COLO829 (cell line): ENCODE data around the gene ADSS2.
A peak's percentile ranks its signal among the peaks of the same experiment; 100 is the strongest.

Experiments used
- DNase-seq: peaks from one replicate; pipeline ENCODE4 v3.0.0; 2012; ENCODE audit warnings: low spot score

ADSS2 gene

GRCh38 chr1:244445320-244446181, 6.2 kb downstream of the ADSS2 start:
- peak; percentile 96 for DNase-seq

DNA sequence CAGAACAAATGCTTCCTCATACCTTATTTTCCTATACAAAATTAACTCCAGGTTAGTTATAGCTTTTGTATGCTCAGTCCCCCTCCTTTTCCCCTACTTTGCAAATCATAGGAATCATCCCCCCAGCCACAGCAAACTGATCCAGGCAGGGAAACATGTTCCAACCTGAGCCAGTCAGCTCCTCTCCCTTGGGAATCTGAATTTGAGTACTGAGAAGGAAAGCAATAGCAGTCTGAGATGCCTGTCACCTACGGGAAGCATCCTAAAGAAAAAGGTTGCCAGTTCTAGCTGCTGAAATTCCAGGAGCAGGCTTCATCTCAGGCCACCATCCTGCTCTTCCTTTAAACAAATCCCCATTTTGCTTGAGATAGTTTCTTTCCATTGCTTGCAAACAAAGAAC, 6.9 kb downstream of the ADSS2 start:
- peak; percentile 40 for DNase-seq

DNA sequence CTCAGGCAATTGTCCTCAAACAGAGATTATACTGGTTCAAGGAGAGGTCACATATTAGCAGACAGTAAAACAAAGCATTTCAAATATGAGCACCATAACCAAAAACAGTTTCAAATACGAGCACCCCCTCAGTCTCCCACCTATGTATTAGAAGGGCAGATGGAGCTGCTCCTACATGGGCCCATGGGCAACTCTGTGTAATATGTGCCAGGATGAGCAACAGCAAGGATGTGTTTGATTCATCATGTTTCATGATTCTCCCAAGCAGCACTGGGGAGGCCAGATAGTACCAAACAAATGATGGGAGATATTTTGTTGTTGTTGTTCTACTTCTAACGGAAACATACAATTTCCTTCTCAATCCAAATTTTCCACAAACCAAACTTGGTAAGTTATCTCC, 8.9 kb downstream of the ADSS2 start:
- no peak for DNase-seq

DNA sequence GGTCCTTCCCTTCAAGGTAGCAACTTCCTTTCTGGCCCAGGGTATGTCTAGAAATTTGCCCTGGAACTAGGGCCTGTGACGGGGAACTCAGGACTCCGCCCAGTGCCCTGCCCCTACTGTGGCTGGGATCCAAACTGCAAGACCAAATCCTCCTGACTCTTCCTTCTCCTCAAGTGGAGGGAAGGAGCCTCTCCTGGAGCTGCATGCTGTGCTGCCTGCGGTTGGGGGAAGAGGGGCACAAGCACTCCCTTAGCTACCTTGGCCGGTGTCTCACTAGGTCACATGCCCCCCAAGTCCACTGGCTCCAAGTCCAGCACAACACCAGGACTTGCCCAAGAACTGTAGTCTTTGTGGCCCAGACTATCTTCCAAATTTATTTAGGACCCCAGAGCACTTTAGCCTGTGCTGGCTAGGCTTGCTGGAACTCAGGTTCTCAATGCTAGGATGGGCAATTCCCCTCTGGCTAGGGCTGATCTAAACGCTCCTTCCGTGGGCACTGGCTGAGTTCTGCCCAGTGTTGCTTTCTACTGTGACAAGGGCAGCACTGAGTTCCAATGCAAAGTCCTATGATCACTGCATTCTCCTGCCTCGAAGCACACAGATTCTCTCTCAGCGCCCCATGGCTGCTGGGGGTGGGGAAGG, 12.2 kb downstream of the ADSS2 start:
- no peak for DNase-seq

DNA sequence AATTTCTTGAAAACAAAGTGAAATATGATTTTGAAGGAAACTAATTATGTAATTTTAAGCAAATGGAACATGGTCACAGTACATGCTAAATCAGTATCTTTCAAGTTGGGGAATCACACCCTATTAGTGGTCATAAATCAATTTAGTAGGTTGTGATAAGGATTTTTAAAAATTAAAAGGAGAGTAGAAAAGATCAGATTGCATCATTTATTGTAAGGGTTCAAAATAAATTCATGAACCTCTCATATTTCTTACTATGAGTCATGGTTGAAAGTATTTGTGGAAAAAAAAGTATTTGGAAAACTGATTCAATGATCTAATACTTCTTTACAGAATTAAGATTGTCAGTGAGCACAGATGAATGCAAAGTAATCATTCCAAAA, 14.6 kb downstream of the ADSS2 start:
- DNase-seq = no peak

- DNase-seq = no peak
These were observed 15.2 kb downstream of the ADSS2 start for GRCh38 chr1:244436336-244437085.

GRCh38 chr1:244435562-244436205, 16.0 kb downstream of the ADSS2 start:
- no peak for DNase-seq

DNA sequence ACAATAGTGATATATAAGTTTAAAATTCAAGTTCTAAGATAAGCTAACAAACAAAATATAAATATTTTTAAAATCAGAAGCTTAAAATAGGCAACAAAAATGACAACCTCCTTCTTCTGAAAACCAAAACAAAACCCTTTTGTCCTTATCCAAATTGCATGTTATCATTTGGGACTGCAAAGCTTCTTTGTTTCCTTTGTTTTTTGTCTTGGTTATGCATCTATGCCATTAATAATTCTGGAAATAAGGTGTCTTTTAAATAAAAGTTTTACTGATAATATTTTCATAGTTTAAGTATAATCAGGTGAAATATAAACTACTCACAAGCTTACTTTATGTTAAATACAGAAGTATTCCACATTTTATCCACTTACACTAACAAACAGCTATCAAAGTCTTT, 20.5 kb downstream of the ADSS2 start:
- DNase-seq = no peak

DNA sequence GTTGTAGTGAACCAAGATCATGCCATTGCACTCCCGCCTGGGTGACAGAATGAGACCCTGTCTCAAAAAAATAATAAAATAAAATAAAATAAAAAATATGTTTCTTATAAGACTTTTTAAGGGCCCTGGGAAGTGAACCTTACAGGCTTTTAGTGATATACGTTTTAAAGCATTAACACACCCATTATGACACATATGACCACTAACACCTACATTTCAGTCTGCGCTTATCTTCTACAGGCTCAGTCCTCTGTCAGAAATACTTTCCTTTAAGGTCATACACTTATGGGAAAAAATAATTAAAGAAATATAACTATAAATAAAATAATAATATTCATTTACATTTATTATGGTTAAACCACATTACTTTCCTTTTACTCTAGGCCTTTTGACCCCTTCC, 21.9 kb downstream of the ADSS2 start:
- DNase-seq = no peak

DNA sequence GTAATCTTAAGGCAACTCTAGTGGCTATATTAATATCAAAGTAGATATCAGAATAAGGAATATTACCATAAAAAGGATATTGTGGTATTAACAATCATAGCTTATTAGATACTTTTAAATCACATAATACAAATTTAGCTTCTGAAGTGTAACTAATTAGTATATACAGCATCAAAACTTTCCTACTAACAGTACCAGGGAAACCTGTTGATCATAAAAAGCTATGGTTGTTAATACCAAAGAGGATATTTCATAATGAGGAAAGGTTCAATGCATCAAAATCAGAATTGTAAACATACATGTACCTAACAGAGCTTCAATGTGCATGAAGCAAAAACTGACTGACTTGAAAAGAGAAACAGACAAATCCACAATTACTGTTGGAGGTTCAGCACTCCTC, 24.1 kb downstream of the ADSS2 start:
- DNase-seq = no peak

GRCh38 chr1:244424649-244425334, 26.9 kb downstream of the ADSS2 start:
- DNase-seq = no peak

DNA sequence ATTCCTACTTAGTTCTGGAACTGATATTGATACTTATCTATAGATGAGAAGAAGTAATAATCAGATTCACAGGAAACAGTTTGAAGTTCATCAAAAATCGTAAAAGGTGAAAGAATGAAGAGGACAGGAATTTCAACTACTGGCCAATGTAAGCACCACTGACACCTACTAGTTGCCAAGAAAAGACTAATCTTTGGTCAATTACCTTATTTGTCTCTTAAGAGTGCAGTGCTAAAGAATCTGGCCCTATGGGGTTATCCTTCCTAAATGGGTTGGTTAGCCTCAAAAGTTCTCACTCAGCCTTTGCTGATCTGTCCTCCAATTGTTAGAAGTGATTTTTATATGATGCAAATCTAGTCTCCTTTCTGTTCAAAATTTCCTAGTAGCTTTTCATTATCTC, 29.5 kb downstream of the ADSS2 start:
- no peak for DNase-seq

GRCh38 chr1:244419024-244419423, 32.7 kb downstream of the ADSS2 start:
- no peak for DNase-seq

DNA sequence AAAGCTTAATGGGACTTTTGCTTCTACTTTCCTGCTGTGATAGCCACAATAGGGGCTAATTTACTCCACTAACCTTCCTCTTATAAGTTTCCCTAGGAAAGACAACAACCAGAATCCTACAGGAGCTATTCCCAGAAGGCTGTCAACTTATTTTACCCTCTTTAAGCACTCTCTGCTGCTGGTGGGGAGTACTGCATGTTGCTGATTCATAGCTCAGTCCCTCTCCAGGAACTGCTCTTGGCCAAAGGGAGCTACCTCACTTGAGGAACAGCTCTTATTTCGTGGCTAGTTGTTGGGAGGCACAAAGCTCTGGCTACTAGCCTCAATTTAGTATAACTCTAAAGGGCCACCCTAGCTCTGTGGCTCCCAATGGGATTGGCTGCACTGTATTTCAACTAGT, 37.2 kb downstream of the ADSS2 start:
- no peak for DNase-seq

DNA sequence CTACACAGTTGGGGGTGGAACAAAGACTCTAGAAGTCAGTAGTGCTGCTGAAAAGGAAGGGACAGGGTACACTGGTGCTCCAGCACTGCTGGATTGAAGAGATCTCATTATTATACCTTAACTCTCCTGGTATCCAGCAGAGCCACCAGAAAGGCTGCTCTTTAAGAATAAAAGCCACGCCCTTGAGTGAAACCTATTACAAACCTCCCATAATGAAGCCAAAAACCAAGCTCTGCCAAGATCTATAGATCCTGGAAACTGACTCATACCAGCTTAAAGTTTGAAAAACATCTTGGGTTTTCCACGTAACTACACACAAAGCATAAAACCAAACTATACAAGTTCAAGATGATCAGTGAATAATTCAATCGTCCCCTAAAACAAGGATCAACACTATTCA, 38.0 kb downstream of the ADSS2 start:
- no peak for DNase-seq

DNA sequence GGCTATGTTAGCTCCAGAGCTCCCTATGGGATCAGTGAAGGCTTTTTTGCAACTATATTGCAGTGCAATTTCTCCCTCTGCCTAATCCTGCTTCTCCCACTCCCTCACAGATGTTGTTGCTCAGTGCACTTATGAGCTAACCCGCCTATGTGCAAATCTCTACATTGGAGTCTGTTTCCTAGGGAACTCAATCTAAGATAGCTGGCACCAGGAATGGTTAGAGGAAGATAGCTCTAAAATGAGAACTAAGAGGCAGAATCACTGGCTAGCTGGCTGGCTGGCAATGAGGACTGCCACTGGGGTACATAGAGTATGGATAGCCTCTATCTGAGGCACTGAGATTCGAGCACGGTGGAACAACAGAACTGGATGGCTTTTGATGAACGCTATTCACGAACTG, 39.5 kb downstream of the ADSS2 start:
- no peak for DNase-seq

DNA sequence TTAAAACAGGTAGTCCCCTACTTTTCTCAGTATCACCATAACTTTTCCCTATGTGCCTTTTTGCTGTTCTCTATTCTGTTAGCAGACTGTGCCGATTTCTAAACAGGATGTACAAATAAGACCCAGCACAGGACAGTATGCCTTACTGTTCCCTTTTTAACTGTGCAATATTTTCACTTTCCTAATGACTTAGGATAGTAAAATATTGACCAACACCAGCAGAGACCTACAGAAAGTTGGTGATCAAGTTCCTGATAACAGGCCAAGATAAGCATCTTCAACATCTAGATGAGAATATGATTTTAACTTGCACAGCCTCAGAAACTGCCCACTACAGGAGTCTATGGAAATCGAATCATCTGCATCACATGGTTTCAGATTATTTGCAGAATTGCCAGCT, 42.0 kb downstream of the ADSS2 start:
- DNase-seq = no peak

DNA sequence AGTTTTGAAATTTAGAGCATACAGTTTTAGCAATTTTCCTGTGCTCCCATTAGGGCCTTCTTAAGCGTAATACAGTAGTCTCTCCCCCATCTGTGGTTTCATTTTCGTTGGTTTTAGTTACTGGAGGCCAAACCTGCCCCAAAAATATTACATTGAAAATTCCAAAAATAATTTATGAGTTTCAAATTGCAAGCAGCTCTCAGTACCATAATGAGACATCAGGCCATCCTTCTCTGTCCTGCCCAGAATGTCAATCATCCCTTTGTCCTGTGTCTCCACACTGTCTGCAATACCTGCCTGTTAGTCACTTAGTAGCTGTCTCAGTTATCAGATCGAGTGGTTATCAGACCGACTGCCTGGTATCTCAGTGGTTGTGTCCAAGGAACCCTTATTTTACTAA, 45.4 kb downstream of the ADSS2 start:
- no peak for DNase-seq

DNA sequence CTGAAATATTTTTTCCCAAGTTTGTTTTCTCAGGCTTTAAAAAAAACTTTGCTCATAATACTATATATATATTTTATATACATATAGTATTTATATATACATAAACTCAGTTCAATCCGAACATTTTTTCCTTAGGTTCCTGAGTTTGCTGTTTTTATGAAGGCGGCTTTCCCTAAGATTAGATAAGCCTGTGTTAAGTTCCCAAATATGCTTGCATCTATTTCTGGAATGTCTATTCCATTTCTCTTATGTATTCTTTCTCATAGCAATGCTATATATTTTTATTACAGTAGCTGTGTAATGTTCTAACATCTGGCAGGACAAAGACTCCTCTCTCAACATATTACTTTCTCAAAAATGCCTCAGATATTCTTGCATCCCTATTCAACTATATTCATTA, 45.9 kb downstream of the ADSS2 start:
- DNase-seq = no peak

- no peak for DNase-seq
These were observed 48.3 kb downstream of the ADSS2 start for GRCh38 chr1:244403431-244403830.

- DNase-seq = no peak
These were observed 50.7 kb downstream of the ADSS2 start for GRCh38 chr1:244400974-244401373.

DNA sequence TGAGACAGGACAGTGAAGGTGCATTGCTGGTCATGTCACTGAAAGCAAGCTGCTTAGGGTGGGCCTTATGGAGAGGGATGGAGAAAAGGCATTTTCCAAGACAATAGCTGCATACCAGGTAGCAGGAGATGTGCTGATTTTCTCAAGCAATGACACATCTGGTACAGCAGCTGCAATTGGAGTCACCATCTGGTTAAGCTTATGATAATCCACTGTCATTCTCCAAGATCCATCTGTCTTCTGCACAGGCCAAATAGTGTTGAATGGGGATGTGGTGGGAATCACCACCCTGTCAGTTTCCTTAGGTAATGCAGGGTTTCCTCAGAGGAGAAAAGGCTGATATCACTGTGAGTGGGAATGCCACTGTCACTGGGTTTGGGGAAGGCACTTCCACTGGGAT, 54.6 kb downstream of the ADSS2 start:
- no peak for DNase-seq
